Ramos (cell line): ENCODE results near the gene COX18.

Experiments used
- in situ Hi-C: fragments of 300-500 bp; cut with MboI; formaldehyde crosslinking; loops from one replicate; pipeline ENCODE4 v1.14.3; 2022; ENCODE audit warnings: low sequenced_read_pairs; ENCODE audit not compliant: unreplicated experiment

COX18 gene, protein sequence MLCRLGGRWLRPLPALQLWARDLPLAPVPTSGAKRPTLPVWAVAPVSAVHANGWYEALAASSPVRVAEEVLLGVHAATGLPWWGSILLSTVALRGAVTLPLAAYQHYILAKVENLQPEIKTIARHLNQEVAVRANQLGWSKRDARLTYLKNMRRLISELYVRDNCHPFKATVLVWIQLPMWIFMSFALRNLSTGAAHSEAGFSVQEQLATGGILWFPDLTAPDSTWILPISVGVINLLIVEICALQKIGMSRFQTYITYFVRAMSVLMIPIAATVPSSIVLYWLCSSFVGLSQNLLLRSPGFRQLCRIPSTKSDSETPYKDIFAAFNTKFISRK

DNA sequence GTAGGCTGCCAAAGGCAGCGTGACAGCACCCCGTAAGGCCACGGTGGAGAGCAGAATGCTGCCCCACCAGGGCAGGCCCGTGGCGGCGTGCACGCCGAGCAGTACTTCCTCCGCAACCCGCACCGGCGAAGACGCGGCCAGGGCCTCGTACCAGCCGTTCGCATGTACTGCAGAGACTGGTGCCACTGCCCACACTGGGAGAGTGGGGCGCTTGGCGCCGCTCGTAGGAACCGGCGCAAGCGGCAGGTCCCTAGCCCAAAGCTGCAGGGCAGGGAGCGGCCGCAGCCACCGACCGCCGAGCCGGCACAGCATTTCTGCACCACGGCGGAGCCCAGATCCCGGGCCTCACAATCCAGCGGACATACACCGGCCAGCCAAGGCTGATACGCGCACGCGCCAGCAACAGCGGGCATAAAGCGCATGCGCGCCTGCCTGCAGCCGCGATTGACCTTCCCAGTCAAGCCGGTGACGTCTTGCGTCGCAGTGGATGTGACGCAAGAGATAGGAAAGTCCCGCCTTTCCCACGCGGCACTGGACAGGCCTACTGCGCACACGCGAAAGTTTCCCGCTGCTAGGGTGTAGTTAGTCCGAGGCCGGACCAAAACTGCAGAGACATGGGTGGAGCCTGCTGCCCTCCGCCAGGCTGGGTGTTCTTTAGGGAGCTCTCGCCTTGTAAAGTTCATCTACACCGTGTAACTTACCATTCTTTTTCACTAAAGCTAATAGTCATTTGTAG, at the start of gene COX18:
COX18 (minus strand) TSS at position 379 of the 736 bp plus-strand sequence; CDS start at position 312, 67 bp downstream.
- in situ Hi-C loops = loop anchor here (10.0 to 25.0 kb wide), 3 partner anchors 185 to 1093 kb away; partner anchors contain the start of genes ANKRD17, MTHFD2L and RASSF6

DNA sequence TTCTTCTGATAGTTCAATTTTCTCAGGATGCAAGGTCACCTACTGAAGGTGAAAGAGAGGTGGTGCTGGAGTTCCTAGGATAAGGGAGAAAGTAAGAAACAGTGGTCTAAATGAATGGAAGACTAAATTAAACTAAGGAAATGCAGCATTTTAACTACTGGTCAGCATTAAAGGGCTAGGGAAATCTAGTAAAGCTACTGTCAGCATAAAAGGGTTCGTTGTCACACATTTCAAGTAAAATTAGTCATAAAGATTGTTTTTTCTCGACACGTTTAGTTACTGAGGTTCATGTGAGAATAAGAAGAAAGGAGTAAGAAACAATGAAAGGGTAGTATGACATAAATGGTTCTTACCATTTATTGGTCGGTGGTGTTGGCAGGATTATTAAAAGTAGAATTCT, 40.0 kb upstream of the COX18 start:
- in situ Hi-C loops = no loop called here

DNA sequence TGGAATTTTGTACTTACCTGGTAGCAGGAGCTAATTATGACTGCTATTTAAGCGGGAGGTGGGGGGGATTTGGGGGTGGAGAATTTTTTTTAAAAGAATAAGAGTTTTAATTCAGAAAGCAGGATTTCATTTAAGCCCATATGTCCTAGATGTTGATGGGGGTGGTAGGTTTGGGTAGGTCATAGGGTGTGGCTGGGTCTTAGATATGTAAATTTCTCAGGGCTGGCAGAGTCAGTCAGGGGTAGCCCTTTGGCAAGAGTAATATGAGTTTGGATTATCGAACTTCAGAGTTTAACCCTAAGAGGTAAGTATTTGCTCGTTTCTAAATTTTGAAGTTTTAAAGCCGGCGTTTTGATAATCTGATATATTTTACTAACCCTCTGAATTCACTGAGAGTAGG, 35.2 kb upstream of the COX18 start:
- in situ Hi-C loops = no loop called here

DNA sequence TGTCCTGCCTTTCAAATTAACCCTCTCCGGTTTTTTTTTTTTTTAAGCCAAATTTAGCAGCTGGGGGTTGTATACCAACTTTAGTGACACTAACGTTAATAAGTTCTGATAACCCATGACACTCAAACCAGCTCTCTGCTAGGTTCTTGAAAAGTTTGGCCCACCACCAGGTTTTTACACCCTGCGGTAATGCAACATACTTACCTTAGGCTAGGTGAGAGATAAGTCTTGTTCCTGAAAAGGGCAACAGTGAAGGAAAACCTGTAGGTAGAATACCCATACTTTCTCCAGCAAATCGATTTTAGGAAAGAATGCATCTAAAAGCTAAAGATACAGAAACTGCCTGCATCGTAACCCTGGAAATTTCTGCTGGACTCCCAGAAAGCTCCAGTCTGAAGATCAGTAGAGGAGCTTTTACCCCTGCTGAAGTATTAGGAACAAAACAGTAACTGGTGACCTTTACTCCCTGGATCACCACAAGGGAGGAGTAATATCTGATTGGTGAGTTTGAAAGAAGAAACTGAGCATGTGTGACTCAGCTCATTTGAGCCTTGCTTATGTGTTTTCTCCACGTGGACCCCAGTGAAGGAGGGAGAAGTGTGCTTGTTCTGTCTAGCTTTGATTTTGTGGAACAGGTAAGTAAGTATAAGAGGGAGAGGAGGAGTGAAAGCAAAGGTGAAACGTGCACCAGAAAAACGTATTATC, 34.4 kb upstream of the COX18 start:
- in situ Hi-C loops = no loop called here

DNA sequence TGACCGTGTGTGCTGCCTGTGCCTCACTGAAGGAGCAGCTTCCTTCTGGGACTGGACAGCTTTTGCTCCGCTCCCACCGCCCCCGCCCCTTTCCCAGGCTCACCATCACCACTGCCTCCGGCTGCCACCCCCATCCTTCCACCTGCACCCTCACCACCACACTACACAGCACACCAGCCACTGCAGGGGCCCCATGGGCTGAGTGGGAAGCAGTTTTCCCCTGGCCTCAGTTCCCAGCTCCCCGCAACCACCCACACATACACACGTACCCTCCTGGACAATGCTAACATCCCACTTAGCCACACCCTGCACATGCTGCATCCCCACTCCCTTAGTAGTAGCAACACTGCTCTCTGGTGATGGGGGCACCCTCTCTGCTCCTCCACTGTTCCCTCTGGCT, 29.6 kb upstream of the COX18 start:
- in situ Hi-C loops = no loop called here

DNA sequence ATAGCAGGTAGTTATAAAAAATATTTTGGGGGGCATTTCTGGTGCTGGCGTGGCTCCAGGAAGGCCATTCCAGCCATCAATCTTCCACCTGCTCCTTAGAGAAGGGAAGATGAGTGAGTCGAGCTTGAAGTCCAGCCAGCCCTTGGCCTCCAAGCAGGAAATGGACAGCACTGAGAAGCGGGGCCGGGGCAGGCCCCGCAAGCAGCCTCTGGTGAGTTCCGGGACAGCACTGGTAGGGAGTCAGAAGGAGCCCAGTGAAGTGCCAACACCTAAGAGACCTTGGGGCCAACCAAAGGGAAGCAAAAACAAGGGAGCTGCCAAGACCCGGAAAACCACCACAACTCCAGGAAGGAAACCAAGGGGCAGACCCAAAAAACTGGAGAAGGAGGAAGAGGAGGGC, 29.2 kb upstream of the COX18 start:
- in situ Hi-C loops = no loop called here

DNA sequence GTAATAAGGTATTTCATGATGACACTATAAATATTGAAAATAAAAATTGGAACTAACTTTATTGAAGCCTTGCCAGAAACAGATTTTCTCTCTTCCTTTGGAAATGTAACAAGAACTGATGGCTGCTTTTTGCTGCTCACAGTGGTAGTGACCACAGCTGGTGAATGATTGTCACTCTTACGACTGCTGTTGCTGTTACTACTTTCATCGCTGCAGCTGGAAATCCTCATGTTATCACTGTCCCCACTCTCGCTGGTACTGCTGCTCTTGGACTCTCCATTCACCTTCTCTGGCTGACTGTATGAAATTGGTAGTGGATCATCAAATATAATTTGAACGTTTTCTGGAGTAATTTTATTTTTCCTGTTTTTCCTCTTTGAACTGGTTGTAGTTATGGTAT, 28.5 kb upstream of the COX18 start:
- in situ Hi-C loops = no loop called here

DNA sequence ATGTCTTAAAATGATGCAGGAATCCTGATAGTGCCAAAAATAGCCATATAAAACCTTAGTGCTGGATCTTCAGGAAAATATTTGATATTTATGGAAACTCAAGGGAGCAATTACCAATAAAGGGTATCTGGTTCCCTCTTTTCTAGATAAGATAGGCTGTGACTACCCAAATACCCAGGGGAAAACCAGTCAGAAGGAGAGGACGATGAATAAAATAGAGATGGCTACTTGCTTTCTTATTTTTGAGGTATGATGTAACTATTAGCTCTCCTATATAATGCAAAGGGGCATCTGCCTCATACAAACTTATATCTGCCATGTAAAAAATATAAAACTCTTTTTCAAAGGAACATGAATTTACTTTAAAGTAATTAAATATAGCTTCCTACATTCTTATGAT, 23.4 kb upstream of the COX18 start:
- in situ Hi-C loops = no loop called here

DNA sequence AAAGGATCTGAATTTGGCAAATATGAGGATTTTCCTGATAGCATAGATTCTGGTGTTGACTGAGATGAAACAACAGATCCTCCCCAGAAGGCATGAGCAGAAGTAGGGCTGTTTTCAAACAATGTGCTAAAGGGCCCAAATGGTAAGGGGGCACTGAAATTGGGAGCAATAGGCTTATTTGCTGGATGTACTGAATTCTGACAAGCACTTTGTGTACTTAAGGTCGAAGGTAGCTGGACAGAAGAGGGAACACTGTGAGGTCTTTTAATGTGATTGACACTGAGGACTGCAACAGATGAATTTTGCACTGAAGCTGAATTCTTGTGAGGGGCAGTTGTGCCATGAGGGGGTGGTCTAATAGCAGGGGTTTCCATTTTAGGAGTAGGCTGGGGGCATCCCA, 21.2 kb upstream of the COX18 start:
- in situ Hi-C loops = no loop called here

DNA sequence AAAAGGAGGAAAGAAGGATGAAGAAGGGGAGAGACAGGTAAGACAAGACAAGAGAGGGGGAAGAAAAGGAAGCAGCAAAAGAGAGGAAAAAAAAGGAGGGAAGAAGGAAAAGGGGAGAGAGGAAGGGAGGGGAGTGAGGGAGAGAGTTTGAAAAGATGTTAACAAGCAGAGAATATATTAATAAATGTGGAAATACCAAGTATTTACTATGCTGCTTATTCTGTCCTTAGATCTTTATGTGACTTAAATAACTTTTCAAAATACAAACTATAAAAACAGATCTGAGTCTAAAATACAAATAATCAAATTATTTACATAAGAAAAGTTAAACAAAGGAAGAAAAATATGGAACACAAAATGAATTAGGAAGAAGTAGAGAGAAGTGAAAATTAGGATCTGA, 18.4 kb upstream of the COX18 start:
- in situ Hi-C loops = no loop called here

DNA sequence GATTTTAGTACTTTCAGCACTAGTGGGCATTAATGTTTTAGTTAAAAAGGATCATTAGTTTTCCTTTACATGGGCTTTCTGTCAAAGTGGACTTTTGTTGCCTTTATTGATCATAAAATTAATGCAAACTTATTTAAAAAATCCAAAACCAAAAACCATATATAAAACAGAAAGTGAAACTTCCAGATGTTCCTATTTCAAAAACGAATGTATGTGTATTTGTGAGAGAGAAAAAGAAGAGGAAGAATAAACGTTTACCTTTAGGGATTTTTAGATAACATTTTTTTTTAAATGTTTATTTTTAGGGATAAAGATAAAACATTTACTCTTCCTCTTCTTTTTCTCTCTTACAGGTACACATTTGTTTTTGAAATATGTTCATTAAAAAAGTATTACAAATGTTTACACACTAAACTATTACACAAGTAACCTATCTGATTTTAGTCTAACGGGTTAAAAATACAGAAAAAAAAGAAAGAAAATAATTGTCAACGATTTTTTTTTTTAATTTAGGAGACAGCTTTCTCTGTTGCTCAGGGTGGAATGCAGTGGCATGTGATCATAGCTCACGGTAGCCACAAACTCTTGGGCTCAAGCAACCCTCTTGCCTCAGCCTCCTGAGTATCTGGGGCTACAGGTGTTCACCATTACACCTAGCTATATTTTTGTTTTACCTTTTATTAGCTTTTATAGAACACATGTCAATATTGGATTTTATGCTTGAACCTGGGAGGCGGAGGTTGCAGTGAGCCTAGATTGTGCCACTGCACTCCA, 16.8 kb upstream of the COX18 start:
- in situ Hi-C loops = no loop called here

DNA sequence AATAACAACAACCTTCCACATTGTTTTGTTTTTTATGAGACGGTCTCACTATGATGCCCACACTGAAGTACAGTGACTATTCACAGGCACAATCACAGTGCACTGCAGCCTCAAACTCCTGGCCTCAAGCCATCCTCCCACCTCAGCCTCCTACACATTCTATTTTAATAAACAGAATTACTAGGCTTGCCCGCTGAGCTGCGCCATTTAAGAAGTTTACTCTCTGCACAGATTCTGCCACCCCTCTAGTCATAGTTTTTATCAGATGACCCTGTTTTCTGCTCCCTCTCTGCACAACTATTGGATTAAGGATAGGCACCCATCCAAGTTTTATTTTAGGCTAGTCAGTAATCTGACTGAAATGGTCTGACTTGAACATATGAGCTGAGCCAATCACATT, 11.3 kb upstream of the COX18 start:
- in situ Hi-C loops = no loop called here

DNA sequence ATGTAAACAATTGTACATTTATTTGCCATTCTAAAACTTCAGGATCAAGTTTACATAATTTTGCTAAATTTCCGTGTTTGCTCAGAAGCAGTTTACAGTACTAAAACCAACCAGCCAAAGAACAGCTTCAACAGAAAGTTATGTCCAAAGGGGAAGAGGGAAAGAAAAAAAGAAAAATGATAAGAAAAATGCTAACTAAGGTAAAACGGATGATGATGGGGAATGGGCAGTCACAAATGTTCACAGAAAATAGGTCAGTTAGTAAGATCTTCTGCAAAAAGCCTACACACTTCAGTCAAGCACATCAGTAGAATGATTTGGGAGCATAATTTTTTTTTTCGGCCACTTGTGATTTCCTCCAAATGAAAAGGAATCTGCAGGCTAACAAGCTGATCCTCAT, 6.3 kb upstream of the COX18 start:
- in situ Hi-C loops = loop anchor here (10.0 kb wide), 1 partner anchor 179 kb away; the partner anchor contains the start of gene ANKRD17

DNA sequence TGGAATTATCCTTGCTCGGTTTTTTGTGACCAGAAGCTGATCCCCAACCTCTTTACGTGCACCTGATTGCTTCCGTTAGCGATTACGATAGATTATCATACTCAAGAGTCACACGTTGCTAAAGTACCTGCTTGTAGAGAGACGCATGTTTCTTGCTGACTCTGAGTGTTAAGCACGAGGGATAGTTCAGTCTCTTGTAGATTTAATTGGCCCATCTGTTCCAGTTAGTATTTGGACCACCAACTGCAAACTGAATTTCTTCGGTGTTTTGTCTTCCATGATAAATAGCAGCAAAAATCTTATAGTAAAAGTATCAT, 516 bp upstream of the COX18 start:
- in situ Hi-C loops = loop anchor here (10.0 to 25.0 kb wide), 3 partner anchors 185 to 1092 kb away; partner anchors contain the start of genes ANKRD17, MTHFD2L and RASSF6

DNA sequence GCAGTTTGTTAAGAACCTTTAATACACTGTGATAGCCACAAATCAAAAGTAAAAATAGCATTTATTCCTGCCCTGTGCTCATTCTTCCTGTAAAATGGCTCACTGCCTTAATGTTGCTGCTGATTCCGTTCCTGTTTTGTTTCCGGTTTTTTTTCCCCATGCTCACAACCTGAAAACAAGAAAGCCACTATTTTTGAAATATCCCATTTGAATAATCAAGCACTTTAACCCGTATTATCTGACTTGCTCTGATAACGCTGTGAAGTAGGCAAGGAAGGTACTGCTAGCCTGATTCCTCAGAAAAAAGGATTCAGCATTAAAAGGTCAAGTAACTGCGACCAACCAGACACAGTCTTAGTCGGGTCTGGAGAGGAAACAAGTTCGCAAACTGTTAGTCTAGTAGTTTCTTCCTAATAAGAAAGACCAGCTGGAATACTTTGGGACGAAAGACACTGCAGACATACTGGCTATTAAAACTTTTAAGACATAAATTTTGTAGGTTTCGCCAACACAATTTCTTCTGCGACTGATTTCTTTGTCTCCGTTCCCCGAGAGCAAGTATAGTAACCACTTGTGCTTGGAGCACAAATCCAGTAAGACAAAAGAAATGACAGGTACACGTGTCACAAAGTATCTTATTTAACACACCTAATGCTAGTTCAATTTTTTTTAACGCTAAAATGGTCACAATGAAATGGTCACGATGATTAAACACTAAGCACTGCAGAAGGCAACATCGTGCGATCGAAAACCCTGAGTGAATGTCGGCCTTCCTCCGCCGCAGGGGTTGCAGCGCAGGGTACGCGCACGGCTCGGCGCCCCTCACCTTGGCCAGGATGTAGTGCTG, 802 bp downstream of the COX18 start:
- in situ Hi-C loops = loop anchor here (25.0 kb wide), 2 partner anchors 544 to 1094 kb away; partner anchors contain the start of genes MTHFD2L and RASSF6

DNA sequence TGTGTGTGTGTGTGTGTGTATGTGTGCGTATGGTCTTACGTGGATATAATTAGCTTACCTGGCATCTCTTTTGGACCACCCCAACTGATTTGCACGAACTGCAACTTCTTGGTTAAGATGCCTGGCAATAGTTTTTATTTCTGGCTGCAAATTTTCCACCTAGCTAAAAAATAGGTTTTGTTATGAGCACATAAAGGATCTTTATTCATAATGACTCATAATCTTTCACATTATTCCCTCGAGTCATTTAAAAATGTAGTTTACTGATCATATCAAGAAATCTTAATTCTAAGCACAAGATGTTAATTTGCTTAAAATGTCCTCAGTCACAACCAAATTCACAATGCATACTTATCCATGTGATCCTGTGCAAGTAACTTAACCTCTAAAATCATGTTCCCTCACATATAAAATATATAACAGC, 1.5 kb downstream of the COX18 start:
- in situ Hi-C loops = loop anchor here (25.0 kb wide), 2 partner anchors 544 to 1094 kb away; partner anchors contain the start of genes MTHFD2L and RASSF6

DNA sequence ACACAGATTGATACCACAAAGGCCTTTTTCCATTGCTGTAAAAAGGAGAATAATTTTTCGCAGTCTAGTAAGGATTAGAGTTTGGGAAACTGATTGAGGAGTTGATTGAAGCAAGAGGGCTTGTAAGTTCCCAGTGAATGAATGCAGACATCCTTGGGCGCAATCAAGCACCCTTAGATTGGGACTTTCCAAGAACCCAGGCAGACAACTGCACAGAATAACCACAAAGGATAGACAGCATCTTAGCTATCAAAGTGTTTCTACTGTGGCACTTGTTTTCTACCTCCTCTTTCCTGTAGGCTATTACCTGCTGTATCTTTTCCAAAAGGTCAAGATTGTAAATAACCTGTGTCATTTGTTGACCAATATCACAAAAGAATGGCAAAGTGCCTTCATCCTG, 2.6 kb downstream of the COX18 start:
- in situ Hi-C loops = loop anchor here (25.0 kb wide), 2 partner anchors 545 to 1095 kb away; partner anchors contain the start of genes MTHFD2L and RASSF6

DNA sequence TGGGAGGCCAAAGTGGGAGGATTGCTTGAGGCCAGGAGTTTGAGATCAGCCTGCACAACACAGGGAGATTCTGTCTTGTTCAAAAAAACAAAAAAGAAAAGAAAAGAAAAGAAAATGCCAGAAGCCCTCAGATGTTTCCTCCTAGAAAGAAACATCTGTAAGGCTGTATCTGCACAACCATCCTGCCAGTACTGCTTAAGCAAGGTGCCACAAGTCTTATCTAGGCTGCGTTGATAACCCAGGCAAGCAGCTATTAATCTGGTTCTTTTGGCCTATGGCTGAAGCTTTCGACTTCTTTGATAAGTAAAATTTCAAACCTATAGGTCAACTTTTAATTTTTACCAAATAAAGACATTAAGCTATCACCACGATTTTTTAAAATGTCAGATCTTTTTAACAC, 3.1 kb downstream of the COX18 start:
- in situ Hi-C loops = loop anchor here (25.0 kb wide), 2 partner anchors 546 to 1096 kb away; partner anchors contain the start of genes MTHFD2L and RASSF6

DNA sequence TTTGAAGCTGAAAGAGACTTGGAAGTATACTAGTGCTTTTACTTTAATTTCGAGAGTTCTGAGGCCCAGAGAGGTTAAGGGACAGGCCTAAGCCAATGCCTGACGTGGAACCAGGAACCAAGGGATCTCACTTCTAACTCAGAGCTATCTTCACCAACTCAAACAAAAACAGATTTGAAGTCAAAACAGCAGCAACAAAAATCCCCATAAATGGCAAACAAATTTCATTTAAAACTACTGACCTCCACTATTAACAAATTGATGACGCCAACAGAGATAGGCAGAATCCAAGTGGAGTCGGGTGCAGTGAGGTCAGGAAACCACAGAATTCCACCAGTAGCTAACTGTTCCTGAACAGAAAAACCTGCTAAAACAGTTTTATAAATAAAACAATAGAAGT, 5.0 kb downstream of the COX18 start:
- in situ Hi-C loops = loop anchor here (25.0 kb wide), 2 partner anchors 548 to 1098 kb away; partner anchors contain the start of genes MTHFD2L and RASSF6
